Kidney epithelial cell (primary cell): ENCODE data around the gene PEX6. TPM values are rescaled to one million over a fixed set of nuclear protein-coding genes. Genes with fewer than 3 reads are reported as not detected.

Experiments used
- DNase-seq: peaks from one replicate; pipeline ENCODE4 v3.0.0-alpha.2; 2010; ENCODE audit warnings: low read depth
- H3K27me3 ChIP-seq: 2 replicates; pipeline ENCODE4 v1.6.0; 2011; ENCODE audit warnings: low read length; ENCODE audit not compliant: control insufficient read depth, insufficient read depth
- H3K36me3 ChIP-seq: 2 replicates; pipeline ENCODE4 v1.5.1; 2011; ENCODE audit warnings: low read length; ENCODE audit not compliant: control insufficient read depth, insufficient read depth
- H3K4me3 ChIP-seq: 2 replicates; pipeline ENCODE4 v1.5.1; 2011; ENCODE audit warnings: low read depth, mild to moderate bottlenecking, control low read depth, low read length
- CTCF ChIP-seq: IDR thresholded peaks from 2 replicates; pipeline ENCODE4 v1.5.1; 2011; ENCODE audit warnings: mild to moderate bottlenecking, moderate library complexity, low read length, control low read depth, inconsistent platforms; ENCODE audit not compliant: insufficient read depth, poor library complexity, severe bottlenecking
- total RNA-seq: library from RNA; depleted of rRNA; stranded (reverse); fragments of >200 nt; gene quantifications from 2 replicates; pipeline ENCODE4 v1.2.3, GENCODE V29; 2015

PEX6 gene
- total RNA-seq, 1 donor from 2014 or later, result 40.7 TPM

GRCh38 chr6:43020052-43020705 lies 41.2 kb upstream of the PEX6 start:
- no peak for DNase-seq
- H3K27me3 ChIP-seq, result no peaks in the 10 kb centered on the region
- H3K4me3 ChIP-seq, result no peak overlapping the region
- TF ChIP-seq CTCF, result no peak
- H3K36me3 ChIP-seq, result peaks cover 3% of the 10 kb centered on the region

GRCh38 chr6:43019152-43019551 lies 40.2 kb upstream of the PEX6 start:
- Histone ChIP-seq H3K4me3 (no peak overlapping the region), H3K36me3 (peaks cover 3% of the 10 kb centered on the region), H3K27me3 (no peaks in the 10 kb centered on the region)
- no peak for DNase-seq
- no peak for TF ChIP-seq CTCF

GRCh38 chr6:43016943-43017334 lies 38.0 kb upstream of the PEX6 start:
- no peak for TF ChIP-seq CTCF
- Histone ChIP-seq H3K36me3 (peaks cover 3% of the 10 kb centered on the region), H3K27me3 (no peaks in the 10 kb centered on the region), H3K4me3 (no peak overlapping the region)
- DNase-seq, result no peak

- H3K27me3 ChIP-seq, result no peaks in the 10 kb centered on the region
- no peak for TF ChIP-seq CTCF
- no peak overlapping the region for H3K4me3 ChIP-seq
- DNase-seq, result no peak
- peaks cover 3% of the 10 kb centered on the region for H3K36me3 ChIP-seq
These were observed 37.4 kb upstream of the PEX6 start for GRCh38 chr6:43016176-43016942.

- no peak for TF ChIP-seq CTCF
- H3K4me3 ChIP-seq, result peak overlapping the region; percentile 95
- DNase-seq, result no peak
- H3K36me3 ChIP-seq, result peaks cover 5% of the 10 kb centered on the region
- no peaks in the 10 kb centered on the region for H3K27me3 ChIP-seq
These were observed 35.5 kb upstream of the PEX6 start for GRCh38 chr6:43014434-43014909.
